Stimulated activated naive CD8-positive, alpha-beta T cell treated with anti-CD3 and anti-CD28 coated beads, Interleukin-15, amount 100 ng/mL, for 72 hours (primary cell): ENCODE results near the gene PTPRD.

Source experiments
- ATAC-seq: fragments of 150-1000 bp; cut with Tn5 transposase; 2 replicates; pipeline ENCODE4 v1.10.0; 2021; ENCODE audit warnings: mild to moderate bottlenecking, moderate library complexity
- DNase-seq, 2 donors: peaks; one replicate each; pipeline ENCODE4 v3.0.0; 2021 to 2022
- H3K27ac Mint-ChIP-seq, 2 donors: one replicate each; pipeline ENCODE4 v1.8.0; 2022; ENCODE audit warnings: mild to moderate bottlenecking in 2 of 2, mixed read lengths in 2 of 2, moderate library complexity in 2 of 2
- H3K27me3 Mint-ChIP-seq: one replicate; pipeline ENCODE4 v1.8.0; 2022; ENCODE audit warnings: mixed read lengths
- H3K4me1 Mint-ChIP-seq: one replicate; pipeline ENCODE4 v1.8.0; 2022; ENCODE audit warnings: mild to moderate bottlenecking, mixed read lengths
- H3K4me3 Mint-ChIP-seq, 2 donors: one replicate each; pipeline ENCODE4 v1.8.0; 2022; ENCODE audit warnings: mild to moderate bottlenecking in 2 of 2, mixed read lengths in 2 of 2, moderate library complexity in 1 of 2
- H3K9me3 Mint-ChIP-seq, 2 donors: one replicate each; pipeline ENCODE4 v1.8.0; 2022; ENCODE audit warnings: mixed read lengths in 2 of 2

PTPRD gene

GRCh38 chr9:10036095-10036494 is 576.7 kb downstream of the PTPRD start:
- Mint-ChIP-seq H3K9me3 (no peaks in the 10 kb centered on the region), H3K4me3 (no peak overlapping the region), H3K4me1 (no peaks in the 10 kb centered on the region), H3K27ac (no peak overlapping the region), H3K27me3 (no peaks in the 10 kb centered on the region)
- ATAC-seq (no peak), DNase-seq (no peak)

- Mint-ChIP-seq H3K27ac (no peak overlapping the region), H3K27me3 (no peaks in the 10 kb centered on the region), H3K4me3 (no peak overlapping the region), H3K4me1 (no peaks in the 10 kb centered on the region), H3K9me3 (peaks cover 19 to 20% of the 10 kb centered on the region in 2 donors)
- ATAC-seq (no peak), DNase-seq (no peak)
Measured at GRCh38 chr9:10032166-10032565, 580.6 kb downstream of the PTPRD start.

DNA sequence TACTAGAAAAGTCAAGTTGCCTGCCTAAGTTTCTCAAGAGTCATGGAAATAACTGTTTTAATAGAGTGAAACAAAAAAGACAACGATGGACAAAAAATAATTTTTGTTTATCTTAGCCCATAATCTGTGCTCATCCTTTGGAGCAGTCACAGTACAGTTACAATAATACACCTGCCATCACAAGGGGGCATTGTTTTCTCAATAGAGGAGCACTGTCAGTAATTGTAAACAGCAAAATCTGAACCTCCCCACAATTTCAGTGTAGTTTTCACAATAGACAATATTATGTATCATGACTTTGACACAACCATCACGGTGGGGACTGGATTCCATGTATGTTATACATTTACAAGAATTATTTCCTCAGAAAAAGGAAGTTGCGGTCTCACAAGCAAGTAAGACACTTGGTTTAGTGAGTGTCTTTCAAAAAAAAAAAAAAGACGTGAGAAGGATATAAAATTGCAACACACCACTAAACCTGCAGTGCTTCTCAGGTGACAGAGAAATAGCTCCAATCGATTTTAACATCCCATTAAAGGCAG is 586.3 kb downstream of the PTPRD start:
- Mint-ChIP-seq H3K27ac (no peak overlapping the region), H3K9me3 (peaks cover 19 to 20% of the 10 kb centered on the region in 2 donors), H3K4me3 (no peak overlapping the region), H3K4me1 (no peaks in the 10 kb centered on the region), H3K27me3 (no peaks in the 10 kb centered on the region)
- ATAC-seq (no peak), DNase-seq (no peak)

GRCh38 chr9:10015755-10016154 is 597.0 kb downstream of the PTPRD start:
- Mint-ChIP-seq H3K4me3 (no peak overlapping the region), H3K4me1 (no peaks in the 10 kb centered on the region), H3K9me3 (peaks cover 0 to 5% of the 10 kb centered on the region in 2 donors), H3K27ac (no peak overlapping the region), H3K27me3 (no peaks in the 10 kb centered on the region)
- DNase-seq (no peak), ATAC-seq (no peak)

GRCh38 chr9:10014889-10015288 is 597.9 kb downstream of the PTPRD start:
- DNase-seq, result no peak
- Mint-ChIP-seq H3K27ac (no peak overlapping the region), H3K4me3 (no peak overlapping the region), H3K4me1 (no peaks in the 10 kb centered on the region), H3K9me3 (peaks cover 0 to 5% of the 10 kb centered on the region in 2 donors), H3K27me3 (no peaks in the 10 kb centered on the region)
- ATAC-seq, result no peak

GRCh38 chr9:10009401-10009800 is 603.4 kb downstream of the PTPRD start:
- no peak for DNase-seq
- H3K9me3 Mint-ChIP-seq, result no peaks in the 10 kb centered on the region
- H3K4me3 Mint-ChIP-seq, result no peak overlapping the region
- H3K27ac Mint-ChIP-seq, result no peak overlapping the region
- ATAC-seq, result no peak
- no peaks in the 10 kb centered on the region for H3K27me3 Mint-ChIP-seq
- H3K4me1 Mint-ChIP-seq, result no peaks in the 10 kb centered on the region

DNA sequence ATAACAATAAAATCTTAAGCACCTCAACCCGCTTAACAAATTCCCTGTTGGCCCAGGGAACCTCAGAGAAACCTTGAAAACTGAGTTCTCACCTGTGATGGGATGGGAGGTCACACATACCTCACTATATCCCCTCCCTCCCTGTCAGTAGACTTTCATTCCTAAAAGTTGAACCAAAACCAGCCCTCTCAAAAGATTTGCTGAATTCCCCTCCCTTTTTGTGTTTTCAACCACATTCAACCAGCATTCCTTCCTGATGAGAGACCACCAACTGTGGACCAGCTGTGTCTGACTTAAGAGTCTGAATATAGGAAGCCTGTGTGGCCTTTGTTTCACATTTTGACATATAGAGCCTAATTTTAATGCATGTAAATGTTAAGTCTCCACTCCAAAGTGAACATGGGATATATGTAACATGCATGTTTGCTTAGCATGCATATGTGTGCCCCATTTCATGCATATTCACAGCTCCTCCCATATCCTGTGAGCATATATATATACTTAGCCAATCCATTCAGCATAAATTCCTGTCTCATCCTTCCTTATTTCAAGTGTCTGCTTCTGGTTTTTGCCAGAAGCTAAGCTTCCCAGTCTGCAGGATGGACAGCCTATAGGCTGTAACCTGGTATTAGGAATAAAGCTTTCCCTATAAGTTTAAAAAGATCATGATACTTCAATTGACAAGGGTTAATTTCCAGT is 604.6 kb downstream of the PTPRD start:
- Mint-ChIP-seq H3K27me3 (no peaks in the 10 kb centered on the region), H3K4me3 (no peak overlapping the region), H3K27ac (no peak overlapping the region), H3K4me1 (no peaks in the 10 kb centered on the region), H3K9me3 (no peaks in the 10 kb centered on the region)
- ATAC-seq, result no peak
- DNase-seq, result no peak

- Mint-ChIP-seq H3K9me3 (peaks cover 0 to 4% of the 10 kb centered on the region in 2 donors), H3K4me1 (no peaks in the 10 kb centered on the region), H3K27ac (no peak overlapping the region), H3K4me3 (no peak overlapping the region), H3K27me3 (no peaks in the 10 kb centered on the region)
- DNase-seq (no peak), ATAC-seq (no peak)
Measured at GRCh38 chr9:10007356-10007755, 605.4 kb downstream of the PTPRD start.

- ATAC-seq, result no peak
- Mint-ChIP-seq H3K27ac (no peak overlapping the region), H3K9me3 (peaks cover 0 to 4% of the 10 kb centered on the region in 2 donors), H3K27me3 (no peaks in the 10 kb centered on the region), H3K4me3 (no peak overlapping the region), H3K4me1 (no peaks in the 10 kb centered on the region)
- DNase-seq, result no peak
Measured at GRCh38 chr9:10005206-10005605, 607.6 kb downstream of the PTPRD start.

DNA sequence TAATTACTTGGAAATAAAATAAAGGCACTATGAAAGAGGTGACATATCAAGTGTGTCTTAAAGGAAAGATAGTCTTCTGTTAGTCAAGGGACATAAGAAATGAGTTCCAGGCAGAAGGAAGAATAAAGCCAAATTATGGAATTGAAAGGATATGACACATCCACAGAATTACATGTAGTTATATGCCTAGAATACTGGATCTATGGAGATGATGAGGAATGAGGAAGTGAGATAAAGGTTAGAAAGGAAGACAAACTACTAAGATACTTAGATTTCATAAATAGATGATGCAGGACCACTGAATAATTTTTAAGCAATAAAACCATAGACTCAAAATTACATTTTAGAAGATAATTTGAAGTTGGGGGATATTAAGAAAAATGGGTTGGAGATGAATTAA is 609.8 kb downstream of the PTPRD start:
- no peak for ATAC-seq
- DNase-seq, result no peak
- no peaks in the 10 kb centered on the region for H3K4me1 Mint-ChIP-seq
- peaks cover 0 to 4% of the 10 kb centered on the region in 2 donors for H3K9me3 Mint-ChIP-seq
- no peaks in the 10 kb centered on the region for H3K27me3 Mint-ChIP-seq
- H3K27ac Mint-ChIP-seq, result no peak overlapping the region
- no peak overlapping the region for H3K4me3 Mint-ChIP-seq

- Mint-ChIP-seq H3K27me3 (no peaks in the 10 kb centered on the region), H3K4me3 (no peak overlapping the region), H3K9me3 (peaks cover 0 to 4% of the 10 kb centered on the region in 2 donors), H3K4me1 (no peaks in the 10 kb centered on the region), H3K27ac (no peak overlapping the region)
- DNase-seq (no peak), ATAC-seq (no peak)
Measured at GRCh38 chr9:10000669-10001068, 612.1 kb downstream of the PTPRD start.

GRCh38 chr9:9998491-9999287 is 614.1 kb downstream of the PTPRD start:
- Mint-ChIP-seq H3K9me3 (peaks cover 0 to 4% of the 10 kb centered on the region in 2 donors), H3K27ac (no peak overlapping the region), H3K4me3 (no peak overlapping the region), H3K27me3 (no peaks in the 10 kb centered on the region), H3K4me1 (no peaks in the 10 kb centered on the region)
- DNase-seq (no peak), ATAC-seq (no peak)

GRCh38 chr9:9997585-9997984 is 615.2 kb downstream of the PTPRD start:
- H3K4me3 Mint-ChIP-seq, result no peak overlapping the region
- H3K27me3 Mint-ChIP-seq, result no peaks in the 10 kb centered on the region
- H3K4me1 Mint-ChIP-seq, result no peaks in the 10 kb centered on the region
- DNase-seq (no peak), ATAC-seq (no peak)
- no peak overlapping the region for H3K27ac Mint-ChIP-seq
- no peaks in the 10 kb centered on the region for H3K9me3 Mint-ChIP-seq

GRCh38 chr9:9996259-9996658 is 616.5 kb downstream of the PTPRD start:
- peaks cover 4 to 7% of the 10 kb centered on the region in 2 donors for H3K9me3 Mint-ChIP-seq
- no peak overlapping the region for H3K4me3 Mint-ChIP-seq
- DNase-seq (no peak), ATAC-seq (no peak)
- H3K27me3 Mint-ChIP-seq, result no peaks in the 10 kb centered on the region
- no peak overlapping the region for H3K27ac Mint-ChIP-seq
- no peaks in the 10 kb centered on the region for H3K4me1 Mint-ChIP-seq

GRCh38 chr9:9992936-9993335 is 619.9 kb downstream of the PTPRD start:
- H3K9me3 Mint-ChIP-seq, result peaks cover 4 to 20% of the 10 kb centered on the region in 2 donors
- ATAC-seq (no peak), DNase-seq (no peak)
- no peak overlapping the region for H3K4me3 Mint-ChIP-seq
- H3K4me1 Mint-ChIP-seq, result no peaks in the 10 kb centered on the region
- H3K27me3 Mint-ChIP-seq, result no peaks in the 10 kb centered on the region
- H3K27ac Mint-ChIP-seq, result no peak overlapping the region

DNA sequence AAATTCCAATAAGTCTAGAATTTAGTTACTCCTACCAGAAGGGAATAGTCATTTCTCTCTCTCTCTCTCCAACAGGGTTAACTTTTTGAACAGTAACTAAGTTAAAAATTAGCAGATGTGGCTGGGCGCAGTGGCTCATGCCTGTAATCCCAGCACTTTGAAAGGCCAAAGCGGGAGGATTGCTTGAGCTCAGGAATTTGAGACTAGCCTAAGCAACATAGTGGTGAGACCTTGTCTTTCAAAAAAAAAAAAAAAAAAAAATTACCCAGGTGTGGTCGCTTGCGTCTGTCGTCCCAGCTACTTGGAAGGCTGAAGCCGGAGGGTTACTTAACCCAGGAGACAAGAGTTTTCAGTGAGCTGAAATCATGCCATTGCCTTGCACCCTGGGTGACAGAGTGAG is 639.7 kb downstream of the PTPRD start:
- Mint-ChIP-seq H3K4me1 (no peaks in the 10 kb centered on the region), H3K4me3 (no peak overlapping the region), H3K9me3 (no peaks in the 10 kb centered on the region), H3K27ac (no peak overlapping the region), H3K27me3 (no peaks in the 10 kb centered on the region)
- DNase-seq, result no peak
- ATAC-seq, result no peak
